Measurements from ENCODE around the gene FTSJ1.

The FTSJ1 gene

GRCh38 chrX:48472225-48472624 is 3.8 kb upstream of the FTSJ1 start:
- H3K4me3 ChIP-seq (ENCODE audit: low read length) = no peak overlapping the region
- no peak for DNase-seq (ENCODE audit: low read depth)
- TF ChIP-seq CTCF (conservative IDR thresholded peaks at IDR 0.05; ENCODE audit: low read length) = no peak

- peak; percentile 40 for DNase-seq (ENCODE audit: low read depth)
- no peak overlapping the region for H3K4me3 ChIP-seq (ENCODE audit: low read length)
- no peak for TF ChIP-seq CTCF (conservative IDR thresholded peaks at IDR 0.05; ENCODE audit: low read length)
Observed at GRCh38 chrX:48472851-48473703, 2.9 kb upstream of the FTSJ1 start.

- H3K4me3 ChIP-seq (ENCODE audit: low read length) = no peak overlapping the region
- TF ChIP-seq CTCF (conservative IDR thresholded peaks at IDR 0.05; ENCODE audit: low read length) = no peak
- no peak for DNase-seq (ENCODE audit: low read depth)
Observed at GRCh38 chrX:48473704-48473990, 2.4 kb upstream of the FTSJ1 start.

- peak; percentile 33 for TF ChIP-seq CTCF (conservative IDR thresholded peaks at IDR 0.05; ENCODE audit: low read length)
- no peak overlapping the region for H3K4me3 ChIP-seq (ENCODE audit: low read length)
- DNase-seq (ENCODE audit: low read depth) = no peak
Observed at GRCh38 chrX:48474127-48474526, 1.9 kb upstream of the FTSJ1 start.

- DNase-seq (ENCODE audit: low read depth) = no peak
- TF ChIP-seq CTCF (conservative IDR thresholded peaks at IDR 0.05; ENCODE audit: low read length) = no peak
- H3K4me3 ChIP-seq (ENCODE audit: low read length) = no peak overlapping the region
Observed at GRCh38 chrX:48474581-48474980, 1.4 kb upstream of the FTSJ1 start.

GRCh38 chrX:48475296-48475695 is 703 bp upstream of the FTSJ1 start:
- peak overlapping the region; percentile 79 for H3K4me3 ChIP-seq (ENCODE audit: low read length)
- TF ChIP-seq CTCF (conservative IDR thresholded peaks at IDR 0.05; ENCODE audit: low read length) = no peak
- no peak for DNase-seq (ENCODE audit: low read depth)

GRCh38 chrX:48476919-48477318 is 920 bp downstream of the FTSJ1 start:
- peak overlapping the region; percentile 79 for H3K4me3 ChIP-seq (ENCODE audit: low read length)
- no peak for TF ChIP-seq CTCF (conservative IDR thresholded peaks at IDR 0.05; ENCODE audit: low read length)
- DNase-seq (ENCODE audit: low read depth) = no peak

All from AG10803 (cell line).